ENCODE measurements around the gene TICAM1. TPM values are rescaled to one million over a fixed set of nuclear protein-coding genes. Genes with fewer than 3 reads are reported as not detected.
"Not testable (repeated sequence)": the region's sequence is repeated elsewhere in the genome, so short reads cannot be mapped to it uniquely, and the experiment has no call there.

Gene TICAM1
- total RNA-seq, 4 donors from 2014 or later: 16.5 to 28.3 (median 20.3) TPM

GRCh38 chr19:4843647-4843965, 12.1 kb upstream of the TICAM1 start:
- Histone ChIP-seq H3K36me3 (peaks cover 79% of the 10 kb centered on the region), H3K9me3 (no peaks in the 10 kb centered on the region), H3K27me3 (no peaks in the 10 kb centered on the region), H3K27ac (no peak overlapping the region), H3K4me3 (no peak overlapping the region), H3K4me1 (peaks cover 10% of the 10 kb centered on the region)
- WGBS: 95% methylated on average over 6 of the region's 6 CpGs
- DNase-seq (ENCODE audit: low spot score in 2 of 2): no peak
- TF ChIP-seq CTCF (IDR thresholded peaks at IDR 0.05): no peak
- no peak for TF ChIP-seq POLR2AphosphoS5 (IDR thresholded peaks at IDR 0.05)

GRCh38 chr19:4839192-4839591, 7.7 kb upstream of the TICAM1 start:
- DNase-seq (ENCODE audit: low spot score in 2 of 2): no peak
- Histone ChIP-seq H3K27ac (no peak overlapping the region), H3K36me3 (peaks cover 60% of the 10 kb centered on the region), H3K4me3 (no peak overlapping the region), H3K4me1 (peaks cover 10% of the 10 kb centered on the region), H3K27me3 (no peaks in the 10 kb centered on the region), H3K9me3 (no peaks in the 10 kb centered on the region)
- 93% methylated on average over 14 of the region's 17 CpGs for WGBS
- TF ChIP-seq POLR2A (IDR thresholded peaks at IDR 0.05) (no peak), CTCF (IDR thresholded peaks at IDR 0.05) (no peak), POLR2AphosphoS5 (IDR thresholded peaks at IDR 0.05) (no peak), EP300 (IDR thresholded peaks at IDR 0.05) (no peak)

GRCh38 chr19:4832776-4833175, 1.3 kb upstream of the TICAM1 start:
- WGBS: 84% methylated on average over 5 of the region's 5 CpGs
- no peak overlapping the region for H3K27ac ChIP-seq
- no peaks in the 10 kb centered on the region for H3K27me3 ChIP-seq
- no peak overlapping the region for H3K4me3 ChIP-seq
- H3K4me1 ChIP-seq: peaks cover 28% of the 10 kb centered on the region
- TF ChIP-seq POLR2AphosphoS5 (IDR thresholded peaks at IDR 0.05) (no peak), CTCF (IDR thresholded peaks at IDR 0.05) (no peak), EP300 (IDR thresholded peaks at IDR 0.05) (no peak), POLR2A (IDR thresholded peaks at IDR 0.05) (no peak)
- no peaks in the 10 kb centered on the region for H3K9me3 ChIP-seq
- no peak for DNase-seq (ENCODE audit: low spot score in 2 of 2)
- peaks cover 7% of the 10 kb centered on the region for H3K36me3 ChIP-seq

GRCh38 chr19:4831979-4832340, 448 bp upstream of the TICAM1 start:
- not testable (repeated sequence) for DNase-seq (ENCODE audit: low spot score in 2 of 2); H3K27me3 ChIP-seq; H3K36me3 ChIP-seq; H3K9me3 ChIP-seq
- peak overlapping the region; percentile 94 for H3K4me3 ChIP-seq
- H3K4me1 ChIP-seq: peaks cover 28% of the 10 kb centered on the region
- peak overlapping the region; percentile 93 for H3K27ac ChIP-seq
- WGBS: 21% methylated on average over 9 of the region's 9 CpGs

GRCh38 chr19:4830768-4831265, 695 bp downstream of the TICAM1 start:
- Histone ChIP-seq H3K27ac (peak overlapping the region; percentile 93), H3K4me1 (peaks cover 28% of the 10 kb centered on the region), H3K4me3 (peak overlapping the region; percentile 94), H3K36me3 (no peaks in the 10 kb centered on the region), H3K9me3 (no peaks in the 10 kb centered on the region), H3K27me3 (no peaks in the 10 kb centered on the region)
- DNase-seq (ENCODE audit: low spot score in 2 of 2): no peak
- 34% methylated on average over 6 of the region's 6 CpGs for WGBS
- TF ChIP-seq EP300 (IDR thresholded peaks at IDR 0.05) (no peak), POLR2A (IDR thresholded peaks at IDR 0.05) (no peak), CTCF (IDR thresholded peaks at IDR 0.05) (no peak), POLR2AphosphoS5 (IDR thresholded peaks at IDR 0.05) (no peak)

- peak overlapping the region; percentile 93 for H3K27ac ChIP-seq
- H3K27me3 ChIP-seq: no peaks in the 10 kb centered on the region
- DNase-seq (ENCODE audit: low spot score in 2 of 2): no peak
- no peaks in the 10 kb centered on the region for H3K9me3 ChIP-seq
- TF ChIP-seq CTCF (IDR thresholded peaks at IDR 0.05) (no peak), POLR2AphosphoS5 (IDR thresholded peaks at IDR 0.05) (no peak), POLR2A (IDR thresholded peaks at IDR 0.05) (no peak), EP300 (IDR thresholded peaks at IDR 0.05) (no peak)
- whole genome bisulfite sequencing: 57% methylated on average over 6 of the region's 6 CpGs
- H3K4me3 ChIP-seq: peak overlapping the region; percentile 94
- H3K36me3 ChIP-seq: peaks cover 4% of the 10 kb centered on the region
- peaks cover 28% of the 10 kb centered on the region for H3K4me1 ChIP-seq
Observed at GRCh38 chr19:4830332-4830731, 1.2 kb downstream of the TICAM1 start.

Measured in suprapubic skin (tissue), 4 donors.